HG03060 (cell line): ENCODE data around the gene P4HA1.
"Not testable (repeated sequence)": the region's sequence is repeated elsewhere in the genome, so short reads cannot be mapped to it uniquely, and the experiment has no call there.

Experiments
- ATAC-seq: cut with Tn5 transposase; IDR thresholded peaks from one replicate; pipeline ENCODE4 v1.9.1; 2021; ENCODE audit warnings: low read depth, moderate number of reproducible peaks; ENCODE audit not compliant: unreplicated experiment

P4HA1 gene

DNA sequence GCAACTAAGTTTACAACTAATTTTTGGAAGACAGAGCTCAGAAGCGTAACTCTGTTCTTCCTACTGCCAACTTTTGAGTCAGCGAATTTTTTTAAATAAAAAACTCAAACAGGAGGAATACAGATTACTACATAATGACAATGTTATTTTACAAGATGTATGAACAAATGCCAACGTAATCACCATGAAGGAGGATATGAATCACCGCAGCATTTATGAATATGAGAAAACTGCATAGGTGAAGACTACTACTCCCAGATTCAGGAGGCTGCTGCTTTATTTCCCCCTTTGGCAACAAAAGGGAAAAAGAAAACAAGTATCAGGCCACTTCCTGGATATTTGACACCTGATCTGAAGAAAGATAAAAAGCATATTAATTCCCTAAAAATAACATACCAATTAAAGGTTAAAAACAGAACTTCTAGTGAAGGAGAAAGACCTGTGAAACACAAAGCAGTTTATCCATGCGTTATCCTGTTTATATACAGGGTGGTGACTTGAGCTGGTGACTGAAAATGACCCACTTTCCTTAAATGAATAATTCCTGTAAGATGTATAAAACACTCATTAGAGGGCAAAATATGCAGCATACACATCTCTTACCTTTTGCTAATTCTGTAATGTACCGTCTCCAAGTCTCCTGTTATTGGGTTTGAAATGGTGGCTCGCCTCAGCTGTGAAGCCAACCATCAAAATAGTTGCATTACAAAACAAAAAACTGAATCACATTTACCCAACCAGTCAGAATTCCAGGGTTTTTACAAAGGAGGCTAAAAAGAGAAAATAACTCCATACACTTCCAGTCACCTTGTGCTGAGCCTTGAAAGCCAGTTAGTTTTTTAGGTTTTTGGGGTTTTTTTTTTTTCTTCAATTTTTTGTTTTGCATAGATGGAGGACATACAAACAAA lies 52.0 kb downstream of the P4HA1 start:
- no peak for ATAC-seq

DNA sequence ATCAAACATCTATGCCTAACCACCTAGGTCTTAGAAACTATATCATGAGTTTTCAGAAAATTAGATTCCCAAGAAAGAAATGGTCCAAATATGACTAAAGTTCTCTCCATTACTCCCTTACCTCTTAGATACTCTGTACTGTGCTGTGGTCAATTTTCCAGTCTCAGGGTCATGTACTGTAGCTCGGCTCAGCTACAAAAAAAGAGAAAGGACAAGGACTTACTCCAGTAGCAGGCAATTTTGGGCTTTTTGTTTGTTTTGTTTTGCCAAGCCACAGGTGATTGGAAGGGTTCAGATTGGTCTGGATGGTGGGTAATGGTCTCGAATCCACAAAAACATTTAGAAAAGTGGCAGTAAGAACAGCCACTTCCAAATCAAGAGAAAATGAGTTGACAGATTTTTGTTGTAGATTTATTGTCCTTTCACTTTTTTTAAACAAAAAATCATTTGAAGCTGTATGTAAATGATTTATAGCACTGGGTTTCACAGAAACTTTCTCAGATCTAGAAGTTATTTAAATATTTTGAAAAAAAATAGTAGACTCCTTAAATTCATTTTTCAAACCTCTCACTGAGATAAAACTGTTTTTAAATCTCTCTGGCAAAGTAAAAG lies 52.8 kb downstream of the P4HA1 start:
- no peak for ATAC-seq

DNA sequence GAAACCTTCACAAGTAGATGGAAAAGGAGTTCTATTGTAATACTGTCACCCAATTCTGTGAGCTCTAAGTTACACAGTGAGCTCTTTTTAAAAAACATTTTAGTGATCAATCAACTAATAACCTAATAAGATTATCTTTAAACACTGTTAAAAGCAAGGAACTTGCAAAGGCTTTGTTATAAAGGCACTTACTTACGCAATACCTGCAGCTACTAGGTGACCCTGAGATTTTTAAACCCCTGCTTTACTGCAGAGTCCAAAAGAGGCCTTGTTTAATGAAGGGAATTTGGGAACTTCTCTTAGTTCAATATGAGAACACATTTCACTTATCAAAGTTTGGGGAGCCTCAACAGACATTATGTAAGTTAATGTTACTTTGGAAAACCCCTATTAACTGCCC lies 53.3 kb downstream of the P4HA1 start:
- ATAC-seq: no peak

DNA sequence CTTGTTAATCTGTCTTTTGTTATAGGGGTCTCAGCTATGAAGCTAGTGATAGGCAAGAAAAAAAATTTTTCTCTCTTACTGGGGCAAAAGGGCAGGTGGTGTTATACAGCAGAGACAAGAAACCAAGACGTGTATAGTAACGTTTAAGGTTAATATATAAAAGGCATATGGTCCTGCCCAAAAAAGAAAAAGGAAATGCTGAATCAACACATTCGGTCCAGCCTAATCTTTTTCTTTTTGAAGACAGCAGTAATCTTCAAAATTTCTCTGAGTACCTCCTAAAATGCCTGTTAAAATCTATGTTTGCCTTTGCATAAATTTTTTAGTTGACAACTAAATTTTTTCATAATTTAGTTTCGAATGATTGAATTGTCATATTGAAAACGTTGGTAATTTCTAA lies 54.5 kb downstream of the P4HA1 start:
- no peak for ATAC-seq

DNA sequence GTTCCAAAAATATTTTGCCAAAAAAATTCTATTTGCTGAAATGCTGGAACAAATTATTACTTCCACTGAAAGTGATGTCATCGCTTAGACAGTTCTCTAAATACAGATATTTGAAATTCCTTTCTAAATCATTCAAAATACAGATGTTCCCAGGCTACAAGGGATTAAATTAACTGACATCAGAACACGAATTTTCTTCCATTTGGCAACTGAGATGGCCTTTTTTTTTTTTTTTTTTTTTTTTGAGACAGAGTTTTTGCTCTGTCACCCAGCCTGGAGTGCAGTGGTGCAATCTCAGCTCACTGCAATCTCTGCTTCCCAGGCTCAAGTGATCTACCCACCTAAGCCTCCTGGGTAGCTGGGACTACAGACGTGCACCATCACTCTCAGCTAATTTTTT lies 57.0 kb downstream of the P4HA1 start:
- ATAC-seq: no peak

DNA sequence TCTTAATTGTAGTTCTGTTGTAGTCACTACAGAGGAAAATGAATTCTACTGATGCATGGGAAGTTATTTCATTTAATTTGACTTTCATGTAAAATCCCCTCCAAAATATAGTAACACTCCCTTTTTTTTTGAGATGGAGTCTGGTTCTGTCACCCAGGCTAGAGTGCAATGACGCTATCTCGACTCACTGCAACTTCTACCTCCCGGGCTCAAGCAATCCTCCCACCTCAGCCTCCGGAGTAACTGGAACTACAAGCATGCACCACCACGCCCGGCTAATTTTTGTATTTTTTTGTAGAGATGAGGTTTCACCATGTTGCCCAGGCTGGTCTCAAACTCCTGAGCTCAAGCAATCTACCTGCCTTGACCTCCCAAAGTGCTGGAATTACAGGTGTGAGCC lies 60.4 kb downstream of the P4HA1 start:
- not testable (repeated sequence) for ATAC-seq

DNA sequence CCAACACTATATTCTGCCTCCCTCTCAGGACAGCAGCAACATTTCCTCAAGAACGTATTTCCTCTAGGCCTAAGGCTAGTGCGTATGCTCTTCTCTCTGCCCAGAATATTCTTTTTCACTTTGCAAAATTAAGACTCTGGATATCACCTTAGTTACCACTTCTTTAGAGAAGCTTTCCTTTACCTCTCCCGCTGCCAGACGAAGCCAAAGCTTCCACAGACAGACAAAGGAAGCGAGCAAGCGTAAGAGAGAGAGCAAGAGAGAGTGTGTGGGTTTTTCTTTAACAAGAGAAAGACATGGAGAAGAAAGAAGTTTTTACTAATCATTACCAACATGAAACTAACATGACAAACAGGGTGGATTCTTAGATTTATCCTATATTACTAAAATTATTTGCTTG lies 64.1 kb downstream of the P4HA1 start:
- no peak for ATAC-seq

DNA sequence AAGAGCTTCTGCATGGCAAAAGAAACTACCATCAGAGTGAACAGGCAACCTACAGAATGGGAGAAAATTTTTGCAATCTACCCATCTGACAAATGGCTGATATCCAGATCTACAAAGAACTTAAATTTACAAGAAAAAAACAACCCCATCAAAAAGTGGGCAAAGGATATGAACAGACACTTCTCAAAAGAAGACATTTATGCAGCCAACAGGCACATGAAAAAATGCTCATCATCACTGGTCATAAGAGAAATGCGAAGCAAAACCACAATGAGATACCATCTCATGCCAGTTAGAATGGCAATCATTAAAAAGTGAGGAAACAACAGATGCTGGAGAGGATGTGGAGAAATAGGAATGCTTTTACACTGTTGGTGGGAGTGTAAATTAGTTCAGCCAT lies 70.0 kb downstream of the P4HA1 start:
- not testable (repeated sequence) for ATAC-seq

DNA sequence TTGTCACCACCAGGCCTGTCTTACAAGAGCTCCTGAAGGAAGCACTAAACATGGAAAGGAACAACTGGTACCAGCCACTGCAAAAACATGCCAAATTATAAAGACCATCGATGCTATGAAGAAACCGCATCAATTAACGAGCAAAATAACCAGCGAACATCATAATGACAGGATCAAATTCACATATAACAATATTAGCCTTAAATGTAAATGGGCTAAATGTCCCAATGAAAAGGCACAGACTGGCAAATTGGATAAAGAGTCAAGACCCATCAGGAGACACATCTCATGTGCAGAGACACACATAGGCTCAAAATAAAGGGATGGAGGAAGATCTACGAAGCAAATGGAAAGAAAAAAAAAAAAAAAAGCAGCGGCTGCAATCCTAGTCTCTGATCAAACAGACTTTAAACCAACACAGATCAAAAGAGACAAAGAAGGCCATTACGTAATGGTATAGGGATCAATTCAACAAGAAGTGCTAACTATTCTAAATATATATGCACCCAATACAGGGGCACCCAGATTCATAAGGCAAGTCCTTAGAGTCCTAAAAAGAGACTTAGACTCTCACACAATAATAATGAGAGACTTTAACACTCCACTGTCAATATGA lies 73.1 kb downstream of the P4HA1 start:
- not testable (repeated sequence) for ATAC-seq

DNA sequence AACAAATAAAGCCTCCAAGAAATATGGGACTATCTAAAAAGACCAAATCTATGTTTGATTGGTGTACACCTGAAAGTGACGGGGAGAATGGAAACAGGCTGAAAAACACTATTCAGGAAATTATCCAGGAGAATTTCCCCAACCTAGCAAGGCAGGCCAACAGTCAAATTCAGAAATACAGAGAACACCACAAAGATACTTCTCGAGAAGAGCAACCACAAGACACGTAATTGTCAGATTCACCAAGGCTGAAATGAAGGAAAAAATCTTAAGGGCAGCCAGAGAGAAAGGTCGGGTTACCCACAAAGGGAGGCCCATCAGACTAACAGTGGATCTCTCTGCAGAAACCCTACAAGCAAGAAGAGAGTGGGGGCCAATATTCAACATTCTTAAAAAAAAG lies 73.7 kb downstream of the P4HA1 start:
- ATAC-seq: not testable (repeated sequence)

DNA sequence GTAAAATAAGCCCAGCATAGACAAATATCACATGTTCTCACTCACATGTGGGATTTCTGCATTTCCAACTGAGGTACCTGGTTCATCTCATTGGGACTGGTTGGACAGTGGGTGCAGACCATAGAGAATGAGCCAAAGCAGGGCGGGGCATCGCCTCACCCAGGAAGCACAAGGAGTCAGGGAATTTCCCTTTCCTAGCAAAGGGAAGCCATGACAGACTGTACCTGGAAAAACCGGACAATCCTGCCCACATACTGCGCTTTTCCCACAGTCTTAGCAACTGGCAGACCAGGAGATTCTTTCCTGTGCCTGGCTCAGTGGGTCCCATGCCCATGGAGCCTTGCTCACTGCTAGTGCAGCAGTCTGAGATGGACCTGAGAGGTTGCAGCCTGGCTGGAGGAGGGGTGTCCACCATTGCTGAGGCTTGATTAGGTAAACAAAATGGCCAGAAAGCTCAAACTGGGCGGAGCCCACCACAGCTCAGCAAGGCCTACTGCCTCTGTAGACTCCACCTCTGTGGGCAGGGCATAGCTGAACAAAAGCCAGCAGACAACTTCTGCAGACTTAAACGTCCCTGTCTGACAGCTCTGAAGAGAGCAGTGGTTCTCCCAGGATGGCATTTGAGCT lies 75.0 kb downstream of the P4HA1 start:
- ATAC-seq: not testable (repeated sequence)

DNA sequence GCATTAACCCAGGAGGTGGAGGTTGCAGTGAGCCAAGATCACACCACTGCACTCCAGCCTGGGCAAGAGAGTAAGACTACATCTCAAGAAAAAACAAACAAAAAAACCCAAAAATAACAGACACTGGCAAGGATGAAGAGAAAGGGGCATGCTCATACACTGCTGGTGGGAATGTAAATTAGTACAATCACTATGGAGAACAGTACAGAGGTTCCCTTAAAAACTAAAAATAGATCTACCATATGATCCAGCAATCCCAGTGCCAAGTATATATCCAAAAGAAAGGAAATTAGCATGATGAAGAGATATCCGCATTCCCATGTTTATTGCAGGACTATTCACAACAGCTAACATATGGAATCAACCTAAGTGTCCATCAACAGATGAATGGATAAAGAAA lies 75.6 kb downstream of the P4HA1 start:
- no peak for ATAC-seq

DNA sequence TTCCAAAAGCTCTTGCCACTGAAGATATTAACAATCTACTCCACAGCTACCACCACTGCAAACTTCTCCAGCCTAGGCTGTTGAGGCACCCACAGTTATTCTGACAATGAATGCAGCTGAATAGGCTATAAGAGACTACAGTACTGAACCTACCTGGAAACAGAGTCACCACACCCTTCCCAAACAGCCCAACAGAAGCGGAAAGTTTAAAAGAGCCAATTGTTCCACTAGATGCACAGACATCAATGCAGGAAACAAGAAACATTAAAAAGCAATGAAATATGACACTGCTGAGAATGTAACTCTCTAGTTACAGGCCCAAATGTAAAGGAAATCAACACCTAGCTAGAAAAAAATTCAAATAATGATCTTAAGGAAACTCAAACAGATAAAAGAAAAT lies 77.6 kb downstream of the P4HA1 start:
- ATAC-seq: no peak

DNA sequence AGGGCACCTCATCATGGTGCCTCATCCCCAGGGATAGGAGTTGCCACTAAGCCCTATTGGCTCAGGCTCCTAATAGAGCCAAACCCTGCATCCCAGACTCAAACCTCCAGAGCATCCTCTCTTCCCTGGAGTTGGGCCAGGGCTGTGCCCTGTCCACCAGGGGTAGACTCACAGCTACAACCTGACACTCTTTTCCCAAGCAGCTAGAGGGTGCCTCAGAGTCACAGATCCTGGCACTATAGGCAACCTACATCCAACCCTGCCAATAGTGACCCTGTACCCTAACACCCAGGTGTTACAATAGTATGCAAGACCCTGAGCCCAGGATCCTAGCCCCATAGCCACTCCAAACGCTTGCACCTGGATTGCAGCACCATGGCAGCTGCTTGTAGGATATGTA lies 78.0 kb downstream of the P4HA1 start:
- ATAC-seq: no peak

DNA sequence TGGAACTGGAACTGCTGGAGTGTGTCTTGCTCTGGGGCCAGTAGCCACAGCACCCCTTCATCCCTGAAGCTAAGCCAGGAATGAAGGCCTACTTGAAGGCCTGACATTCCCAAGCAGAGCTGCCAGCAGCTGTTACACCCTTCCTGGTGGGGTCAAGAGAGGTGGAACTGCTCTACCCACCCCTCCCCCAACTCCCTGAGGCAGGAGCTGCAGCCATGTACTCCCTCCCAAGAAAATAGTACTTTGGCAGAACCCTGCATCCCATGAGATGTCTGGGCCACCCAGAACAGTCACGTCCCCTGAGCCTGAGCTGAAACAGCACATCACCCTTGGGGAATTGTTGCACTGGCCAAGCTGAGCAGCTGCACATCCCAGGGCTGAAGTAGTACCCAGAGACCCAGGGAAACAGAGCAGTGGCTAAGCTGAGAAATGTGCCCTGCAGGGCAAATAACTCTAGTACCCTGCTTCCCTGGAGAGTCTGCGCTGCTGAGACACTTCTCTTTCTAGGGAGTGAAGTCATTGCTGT lies 78.6 kb downstream of the P4HA1 start:
- no peak for ATAC-seq

DNA sequence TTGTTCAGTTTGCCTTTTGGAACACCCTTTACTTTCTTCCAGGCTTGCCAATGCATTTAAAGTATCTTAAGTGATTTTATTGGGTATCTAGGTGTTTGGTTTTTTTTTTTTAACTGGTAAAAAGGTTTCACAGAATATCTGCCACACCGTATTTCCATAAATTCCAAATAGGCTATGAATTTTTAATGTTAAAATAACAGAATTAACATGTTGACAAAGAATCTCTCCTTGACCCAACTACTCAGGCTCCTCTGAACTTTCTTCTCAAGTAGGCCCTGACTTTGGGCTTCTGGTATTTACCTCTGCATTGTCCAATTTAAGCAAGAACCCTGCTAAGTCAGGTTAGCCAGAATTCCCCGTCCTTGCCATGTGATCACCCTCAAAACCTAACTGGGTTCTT lies 80.9 kb downstream of the P4HA1 start:
- ATAC-seq: no peak

DNA sequence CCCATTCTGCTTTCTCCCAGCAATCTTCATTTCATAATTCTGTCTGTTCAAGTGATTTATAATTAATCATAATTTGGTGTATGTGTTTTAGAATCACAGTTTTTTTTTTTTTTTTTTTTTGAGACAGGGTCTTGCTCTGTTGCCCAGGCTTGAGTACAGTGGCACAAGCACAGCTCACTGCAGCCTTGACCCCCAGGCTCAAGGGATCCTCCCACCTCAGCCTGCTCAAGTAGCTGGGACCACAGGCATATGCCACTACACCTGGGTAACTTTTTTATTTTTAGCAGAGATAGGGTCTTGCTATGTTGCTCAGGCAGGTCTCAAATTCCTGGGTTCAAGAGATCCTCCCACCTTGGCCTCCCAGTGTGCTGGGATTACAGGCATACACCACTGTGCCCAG lies 92.8 kb downstream of the P4HA1 start:
- ATAC-seq: no peak

DNA sequence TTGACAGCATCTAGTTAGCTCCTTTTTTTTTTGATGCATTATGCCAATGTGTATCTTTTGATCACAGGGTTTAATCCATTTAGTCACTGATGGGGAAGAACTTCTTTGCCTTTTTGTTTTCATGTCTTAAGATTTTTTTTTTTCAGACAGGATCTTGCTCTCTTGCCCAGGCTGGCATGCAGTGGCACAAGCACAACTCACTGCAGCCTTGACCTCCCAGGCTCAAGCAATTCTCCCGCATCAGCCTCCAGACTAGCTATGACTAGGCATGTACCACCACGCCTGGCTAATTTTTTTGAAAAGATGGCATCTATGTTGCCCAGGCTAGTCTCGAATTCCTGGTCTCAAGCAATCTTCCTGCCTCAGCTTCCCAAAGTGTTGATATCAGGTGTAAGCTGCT lies 95.7 kb downstream of the P4HA1 start:
- no peak for ATAC-seq

DNA sequence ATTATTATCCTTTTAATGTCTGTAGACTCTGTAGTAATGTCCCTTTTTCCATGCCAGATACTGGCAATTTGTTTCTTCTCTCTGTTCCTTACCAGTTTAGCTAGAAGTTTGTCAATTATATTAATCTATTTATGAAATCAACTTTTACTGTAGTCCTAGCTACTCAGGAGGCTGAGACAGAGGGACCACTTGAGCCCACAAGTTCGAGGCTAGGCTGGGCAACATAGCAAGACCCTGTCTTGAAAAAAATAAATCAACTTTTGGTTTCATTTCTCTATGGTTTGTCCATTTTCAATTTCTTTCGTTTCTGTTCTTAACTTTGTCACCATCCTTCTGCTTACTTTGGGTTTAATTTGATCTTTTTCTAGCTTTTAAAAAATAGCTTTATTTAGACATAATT lies 99.6 kb downstream of the P4HA1 start:
- ATAC-seq: no peak

DNA sequence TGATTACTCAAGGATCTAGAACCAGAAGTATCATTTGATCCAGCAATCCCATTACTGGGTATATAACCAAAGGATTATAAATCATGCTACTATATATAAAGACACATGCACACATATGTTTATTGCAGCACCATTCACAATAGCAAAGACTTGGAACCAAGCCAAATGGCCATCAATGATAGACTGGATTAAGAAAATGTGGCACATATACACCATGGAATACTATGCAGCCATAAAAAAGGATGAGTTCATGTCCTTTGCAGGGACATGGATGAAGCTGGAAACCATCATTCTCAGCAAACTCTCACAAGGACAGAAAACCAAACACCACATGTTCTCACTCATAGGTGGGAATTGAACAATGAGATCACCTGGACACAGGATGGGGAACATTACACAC lies 101.2 kb downstream of the P4HA1 start:
- not testable (repeated sequence) for ATAC-seq

DNA sequence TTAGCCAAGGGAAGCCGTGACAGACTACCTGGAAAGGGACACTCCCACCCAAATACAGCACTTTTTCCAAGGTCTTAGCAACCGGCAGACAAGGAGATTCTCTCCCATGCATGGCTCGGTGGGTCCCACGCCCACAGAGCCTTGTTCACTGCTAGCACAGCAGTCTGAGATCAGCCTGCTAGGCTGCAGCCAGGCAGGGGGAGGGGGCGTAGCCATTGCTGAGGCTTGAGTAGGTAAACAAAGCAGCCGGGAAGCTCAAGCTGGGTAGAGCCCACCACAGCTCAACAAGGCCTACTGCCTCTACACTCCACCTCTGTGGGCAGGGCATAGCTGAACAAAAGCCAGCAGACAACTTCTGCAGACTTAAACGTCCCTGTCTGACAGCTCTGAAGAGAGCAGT lies 106.9 kb downstream of the P4HA1 start:
- ATAC-seq: not testable (repeated sequence)
